GM12892 (cell line): ENCODE data around the gene HOMER2.

Experiments used
- DNase-seq: peaks from one replicate; pipeline ENCODE4 v3.0.0; 2011; ENCODE audit not compliant: insufficient read length
- FAIRE-seq: peaks from 2 replicates; lab custom pipeline; 2011; peaks lifted over from hg19 to GRCh38; lab: Jason Lieb, UNC
- POLR2A ChIP-seq: IDR thresholded peaks from 2 replicates; pipeline ENCODE4 v1.6.1; 2011; ENCODE audit warnings: low read depth, low read length, control low read depth
- POLR2AphosphoS5 ChIP-seq: IDR thresholded peaks from 2 replicates; pipeline ENCODE4 v1.6.1; 2011; ENCODE audit warnings: low read depth, low read length, control low read depth
- TAF1 ChIP-seq: IDR thresholded peaks from 2 replicates; pipeline ENCODE4 v1.6.1; 2011; ENCODE audit warnings: low read depth, mild to moderate bottlenecking, control low read depth, low read length, borderline replicate concordance

HOMER2 gene

GRCh38 chr15:82848241-82848993, 104.1 kb downstream of the HOMER2 start:
- FAIRE-seq (no peak), DNase-seq (no peak)
- TF ChIP-seq POLR2AphosphoS5, result no peak
- no peak for TF ChIP-seq TAF1
- no peak for TF ChIP-seq POLR2A

GRCh38 chr15:82847703-82848102, 104.8 kb downstream of the HOMER2 start:
- FAIRE-seq (no peak), DNase-seq (no peak)

DNA sequence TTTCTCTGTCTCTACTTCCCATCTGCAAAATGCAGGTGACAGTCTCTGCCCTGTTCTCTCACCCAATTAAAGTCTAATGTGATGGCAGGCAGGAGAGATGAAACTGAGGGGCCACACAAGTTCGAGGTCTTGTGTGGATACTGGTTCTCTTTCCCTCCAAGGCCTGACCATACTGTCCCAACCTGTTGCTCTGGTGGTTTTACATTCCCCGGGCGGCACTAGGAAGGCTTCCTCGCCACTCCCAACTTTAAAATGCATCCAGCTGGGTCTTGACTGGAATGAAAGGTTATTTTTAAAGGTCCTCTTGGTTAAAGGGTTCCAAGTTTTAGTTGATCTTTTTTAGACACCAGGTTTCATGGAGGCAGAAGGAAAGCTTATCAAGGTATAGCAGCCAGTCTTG, 105.9 kb downstream of the HOMER2 start:
- no peak for TF ChIP-seq POLR2A
- TF ChIP-seq POLR2AphosphoS5, result no peak
- TF ChIP-seq TAF1, result no peak
- FAIRE-seq, result no peak
- no peak for DNase-seq

More at GRCh38 chr15:82847703-82848102, 104.8 kb downstream of the HOMER2 start:
- no peak for TF ChIP-seq TAF1
- no peak for TF ChIP-seq POLR2A
- no peak for TF ChIP-seq POLR2AphosphoS5

DNA sequence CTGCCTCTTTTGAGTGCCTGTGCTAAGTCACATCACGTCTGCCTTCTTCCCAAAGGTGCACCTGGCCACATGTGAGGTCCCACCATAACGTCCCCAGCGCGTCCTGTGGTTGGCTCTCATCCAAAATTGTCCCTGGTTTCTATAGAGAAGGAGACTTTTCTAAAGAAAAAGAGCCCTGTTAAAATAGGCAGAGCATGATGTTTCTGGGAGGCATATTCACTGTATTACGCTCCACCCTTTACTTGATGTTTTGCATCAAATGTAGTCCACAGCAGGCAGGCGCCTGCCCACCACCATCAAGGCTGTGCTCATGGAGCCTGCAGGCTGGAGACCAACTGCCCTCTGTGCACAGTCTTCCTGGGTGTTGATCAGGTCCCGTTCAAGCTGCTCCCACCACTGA, 106.8 kb downstream of the HOMER2 start:
- TF ChIP-seq POLR2A, result no peak
- TF ChIP-seq POLR2AphosphoS5, result no peak
- no peak for TF ChIP-seq TAF1
- DNase-seq, result no peak
- FAIRE-seq, result no peak

DNA sequence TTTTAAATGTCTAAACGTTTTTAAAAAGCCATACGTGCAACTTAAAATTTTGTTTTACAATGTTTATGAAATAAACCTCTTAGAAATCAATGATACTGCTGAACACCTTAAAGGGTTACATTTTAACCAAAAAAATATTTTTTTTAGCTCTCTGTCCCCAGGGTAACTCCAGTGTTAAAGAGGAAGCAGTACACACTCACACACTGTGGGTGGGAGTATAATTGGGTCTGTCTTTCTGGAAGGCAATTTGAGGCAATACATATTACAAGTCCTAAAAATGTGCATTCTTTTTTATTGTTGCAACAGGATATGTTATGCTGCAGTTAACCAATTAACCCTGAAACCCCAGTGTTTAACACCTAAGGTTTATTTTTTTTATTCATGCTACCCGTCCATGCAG, 109.0 kb downstream of the HOMER2 start:
- DNase-seq (no peak), FAIRE-seq (no peak)
- TF ChIP-seq POLR2A, result no peak
- TF ChIP-seq POLR2AphosphoS5, result no peak
- no peak for TF ChIP-seq TAF1

- DNase-seq (no peak), FAIRE-seq (no peak)
- TF ChIP-seq TAF1 (no peak), POLR2A (no peak), POLR2AphosphoS5 (no peak)
Observed at GRCh38 chr15:82840166-82840565, 112.4 kb downstream of the HOMER2 start.

- DNase-seq, result no peak
- no peak for FAIRE-seq
- no peak for TF ChIP-seq POLR2AphosphoS5
- TF ChIP-seq POLR2A, result no peak
- TF ChIP-seq TAF1, result no peak
Observed at GRCh38 chr15:82839136-82839535, 113.4 kb downstream of the HOMER2 start.

- TF ChIP-seq TAF1 (no peak), POLR2A (no peak), POLR2AphosphoS5 (no peak)
- FAIRE-seq, result no peak
- DNase-seq, result no peak
Observed at GRCh38 chr15:82838096-82838735, 114.3 kb downstream of the HOMER2 start.

GRCh38 chr15:82835391-82835917, 117.1 kb downstream of the HOMER2 start:
- TF ChIP-seq TAF1 (no peak), POLR2AphosphoS5 (peak; percentile 51), POLR2A (no peak)
- no peak for DNase-seq
- FAIRE-seq, result no peak

DNA sequence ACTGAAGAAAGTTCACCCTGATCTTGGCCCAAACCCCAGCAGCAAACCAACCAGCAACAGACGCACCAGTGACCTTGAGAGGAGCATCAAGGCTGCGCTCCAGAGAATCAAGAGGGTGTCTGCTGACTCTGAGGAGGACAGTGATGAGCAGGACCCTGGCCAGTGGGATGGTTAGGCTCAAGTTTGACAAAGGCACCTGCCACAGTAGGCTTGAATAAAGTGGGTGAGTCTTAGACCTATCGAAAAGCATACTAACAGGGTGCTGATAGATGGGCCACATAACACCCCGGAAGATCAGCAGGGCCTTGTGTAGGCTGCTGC, 119.2 kb downstream of the HOMER2 start:
- DNase-seq, result no peak
- no peak for FAIRE-seq

DNA sequence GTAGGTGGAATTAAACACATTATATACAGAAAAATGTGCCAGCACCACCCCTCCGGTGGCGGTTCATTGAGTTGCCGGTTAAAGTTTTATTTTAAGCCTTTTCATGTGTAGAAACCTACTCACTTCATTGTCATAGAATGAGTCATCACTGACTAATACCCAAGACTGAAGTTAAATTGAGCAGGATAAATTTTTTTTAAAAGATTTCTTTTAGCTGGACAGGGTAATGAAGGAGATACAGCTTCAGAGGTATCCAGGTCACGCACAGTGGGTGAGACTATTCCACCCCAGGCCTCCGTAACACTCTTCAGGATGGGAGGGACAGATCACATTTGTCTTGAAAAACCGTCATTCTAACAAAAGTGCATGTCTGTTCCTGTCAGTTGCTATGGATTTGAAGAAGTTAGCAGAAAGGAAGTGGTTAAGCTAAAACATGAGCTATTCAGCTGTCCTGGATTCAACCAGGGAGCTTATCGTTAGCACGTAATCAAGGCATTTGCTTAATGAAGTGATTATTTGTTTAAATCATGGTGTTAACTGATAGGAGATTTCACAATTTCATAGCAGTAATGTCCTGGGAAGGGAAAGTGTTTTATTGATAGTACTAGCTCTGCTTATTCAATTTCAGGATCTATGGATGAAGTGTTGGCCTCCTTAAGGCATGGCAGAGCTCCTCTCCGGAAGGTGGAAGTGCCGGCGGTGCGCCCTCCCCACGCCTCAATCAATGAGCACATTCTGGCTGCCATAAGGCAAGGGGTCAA, 119.7 kb downstream of the HOMER2 start:
- no peak for DNase-seq
- peak; percentile 72 for FAIRE-seq
- no peak for TF ChIP-seq POLR2A
- no peak for TF ChIP-seq POLR2AphosphoS5
- no peak for TF ChIP-seq TAF1

More for the DNA sequence above, 119.2 kb downstream of the HOMER2 start:
- TF ChIP-seq TAF1, result no peak
- no peak for TF ChIP-seq POLR2AphosphoS5
- no peak for TF ChIP-seq POLR2A

DNA sequence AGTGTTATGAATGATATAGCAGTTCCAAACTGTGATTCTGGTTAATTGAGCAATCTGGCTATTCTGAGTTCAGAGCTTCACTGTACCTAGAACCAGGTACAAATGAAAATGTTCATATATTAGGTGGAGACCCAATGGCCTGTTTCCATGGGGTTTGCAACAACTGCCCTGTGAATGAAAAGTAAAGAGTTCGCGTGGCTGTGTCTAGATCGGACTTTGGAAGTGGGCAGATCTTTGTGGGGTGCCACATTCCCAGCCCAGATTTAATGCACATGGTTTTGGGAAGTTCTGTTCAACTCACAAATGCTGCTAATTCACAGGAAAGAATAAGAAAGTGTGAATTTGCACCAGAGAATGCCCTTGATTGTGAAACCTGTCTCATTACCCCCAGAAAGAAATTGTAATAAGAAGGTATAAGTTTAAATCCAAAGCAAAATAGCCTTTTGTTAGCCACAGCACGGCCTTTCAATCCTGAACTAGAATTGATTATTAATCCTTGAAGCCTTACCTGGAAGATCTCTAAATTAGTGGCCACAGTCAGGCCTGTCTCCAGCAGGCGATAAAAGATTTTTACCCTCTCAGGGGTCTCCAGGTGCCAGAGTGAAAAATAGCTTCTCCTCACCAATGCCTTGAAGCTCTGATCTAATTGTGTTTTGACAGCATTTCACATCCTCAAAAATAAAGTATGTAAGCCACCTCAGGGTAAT, 120.5 kb downstream of the HOMER2 start:
- FAIRE-seq (no peak), DNase-seq (no peak)

More for the DNA sequence above, 120.5 kb downstream of the HOMER2 start:
- no peak for TF ChIP-seq TAF1
- no peak for TF ChIP-seq POLR2AphosphoS5
- no peak for TF ChIP-seq POLR2A
